SK-N-SH (cell line): Measurements from ENCODE around the gene CST6. TPM values are rescaled to one million over a fixed set of nuclear protein-coding genes. Genes with fewer than 3 reads are reported as not detected.

Experiments used
- CTCF ChIA-PET: fragments of 300-600, 350-600 bp; formaldehyde crosslinking; extraction: SDS; loops from one replicate; lab custom pipeline; 2021; lab: Yijun Ruan, JAX
- POLR2A ChIA-PET: fragments of 350-600 bp; sonication (Branson Sonifier 250); formaldehyde crosslinking; extraction: SDS; loops from one replicate; lab custom pipeline; 2020; ENCODE audit warnings: antibody characterized with exemption, inconsistent platforms; lab: Yijun Ruan, JAX
- DNase-seq: peaks from one replicate; pipeline ENCODE4 v3.0.0; 2012
- H2AFZ ChIP-seq: fragments of 200-600 bp; sonication (generic); 2 replicates; pipeline ENCODE4 v1.8.1; 2016; ENCODE audit warnings: antibody characterized with exemption, mild to moderate bottlenecking, low read depth
- H3F3A ChIP-seq: fragments of 200-600 bp; sonication (generic); replicated peaks from 2 replicates; pipeline ENCODE3; 2016; ENCODE audit warnings: antibody characterized with exemption, mild to moderate bottlenecking; ENCODE audit not compliant: insufficient read depth
- H3K27ac ChIP-seq, 2 experiments: fragments of 200-500 bp in 1 of 2; fragments of 200-600 bp in 1 of 2; sonication (Bioruptor generic) in 1 of 2; sonication (generic), shearing (Covaris generic) in 1 of 2; 2 replicates each; pipeline versions ENCODE4 v1.5.1 to v1.6.1; 2014 to 2016; ENCODE audit warnings: low read depth in 2 of 2, inconsistent platforms in 1 of 2, low read length in 1 of 2, mild to moderate bottlenecking in 1 of 2, mixed read lengths in 1 of 2
- H3K27me3 ChIP-seq: fragments of 200-600 bp; sonication (generic), shearing (Covaris generic); 2 replicates; pipeline ENCODE4 v1.6.1; 2016; ENCODE audit warnings: mixed run types; ENCODE audit not compliant: insufficient read depth
- H3K36me3 ChIP-seq, 2 experiments: fragments of 200-500 bp in 1 of 2; fragments of 200-600 bp in 1 of 2; sonication (Bioruptor generic) in 1 of 2; sonication (generic) in 1 of 2; replicated peaks in 1 of 2; 2 replicates each; pipeline versions ENCODE3 to v1.5.1; 2014 to 2016; ENCODE audit warnings: low read length in 1 of 2, mild to moderate bottlenecking in 1 of 2; ENCODE audit not compliant: insufficient read depth in 2 of 2, control insufficient read depth in 1 of 2
- H3K4me1 ChIP-seq, 2 experiments: fragments of 200-500 bp in 1 of 2; fragments of 200-600 bp in 1 of 2; sonication (Bioruptor generic) in 1 of 2; sonication (generic), shearing (Covaris generic) in 1 of 2; 2 replicates each; pipeline versions ENCODE4 v1.5.1 to v1.6.1; 2014 to 2016; ENCODE audit warnings: low read depth in 1 of 2, low read length in 1 of 2, mixed run types in 1 of 2; ENCODE audit not compliant: insufficient read depth in 2 of 2, control insufficient read depth in 1 of 2
- H3K4me2 ChIP-seq: fragments of 200-600 bp; sonication (generic), shearing (Covaris generic); 2 replicates; pipeline ENCODE4 v1.6.1; 2017; ENCODE audit warnings: mixed run types
- H3K4me3 ChIP-seq, 2 experiments: fragments of 200-500 bp in 1 of 2; fragments of 200-600 bp in 1 of 2; sonication (Bioruptor generic) in 1 of 2; sonication (generic), shearing (Covaris generic) in 1 of 2; 2 replicates each; pipeline versions ENCODE4 v1.5.1 to v1.8.1; 2014 to 2016; ENCODE audit warnings: low read depth in 2 of 2, inconsistent platforms in 1 of 2, low read length in 1 of 2, mild to moderate bottlenecking in 1 of 2, mixed read lengths in 1 of 2, moderate library complexity in 1 of 2
- H3K79me2 ChIP-seq: fragments of 200-600 bp; sonication (generic); 2 replicates; pipeline ENCODE4 v1.8.1; 2017; ENCODE audit warnings: mild to moderate bottlenecking; ENCODE audit not compliant: insufficient read depth
- H3K9ac ChIP-seq: fragments of 200-600 bp; sonication (generic); 2 replicates; pipeline ENCODE4 v1.6.1; 2017; ENCODE audit warnings: mixed run types
- H3K9me2 ChIP-seq: fragments of 200-600 bp; sonication (generic); 2 replicates; pipeline ENCODE4 v1.6.1; 2017; ENCODE audit warnings: mixed run types
- H3K9me3 ChIP-seq: fragments of 200-600 bp; sonication (generic); 2 replicates; pipeline ENCODE4 v1.6.1; 2017; ENCODE audit warnings: mixed run types, mild to moderate bottlenecking, moderate library complexity
- H4K20me1 ChIP-seq: fragments of 200-600 bp; sonication (generic); 2 replicates; pipeline ENCODE4 v1.6.1; 2017; ENCODE audit warnings: mild to moderate bottlenecking, mixed run types; ENCODE audit not compliant: insufficient read depth
- CHD2 ChIP-seq: fragments of 150-350 bp; IDR thresholded peaks from 2 replicates; pipeline ENCODE4 v1.6.1; 2018; ENCODE audit warnings: low read length; ENCODE audit not compliant: partially characterized antibody
- GABPA ChIP-seq: IDR thresholded peaks from 2 replicates; pipeline ENCODE4 v1.4.0; 2012; ENCODE audit warnings: low read depth, mild to moderate bottlenecking
- JUND ChIP-seq: IDR thresholded peaks from 2 replicates; pipeline ENCODE4 v1.4.0; 2012
- MEF2A ChIP-seq: IDR thresholded peaks from 2 replicates; pipeline ENCODE4 v1.4.0; 2012; ENCODE audit warnings: low read depth, borderline replicate concordance
- POLR2AphosphoS5 ChIP-seq: IDR thresholded peaks from 2 replicates; pipeline ENCODE4 v1.6.1; 2012; ENCODE audit warnings: low read depth, low read length
- RAD21 ChIP-seq: IDR thresholded peaks from 2 replicates; pipeline ENCODE4 v1.6.1; 2012; ENCODE audit warnings: mild to moderate bottlenecking, low read length
- RCOR1 ChIP-seq: fragments of 150-350 bp; IDR thresholded peaks from 2 replicates; pipeline ENCODE4 v1.6.1; 2017; ENCODE audit warnings: antibody characterized with exemption, low read length
- SMC3 ChIP-seq: IDR thresholded peaks from 2 replicates; pipeline ENCODE4 v1.6.1; 2012; ENCODE audit warnings: low read depth, low read length, improper control_type of control experiment
- TCF12 ChIP-seq: IDR thresholded peaks from 2 replicates; pipeline ENCODE4 v1.4.0; 2012
- WGBS: methylation state at CpG from one replicate; pipeline ENCODE4 v1.1.6; 2017; ENCODE audit warnings: low lambda C conversion rate; 5-methylcytosine and 5-hydroxymethylcytosine counted together
- polyA plus RNA-seq, 3 experiments: library from polyadenylated mRNA; depleted of rRNA; stranded (reverse); fragments of >200 nt; gene quantifications; 2 replicates each; pipeline ENCODE4 v1.2.3, GENCODE V29; 2012
- TF ChIP-seq, protein P1 (sequence below): fragments of 200-600 bp; sonication (generic); IDR thresholded peaks from 2 replicates; pipeline ENCODE4 v1.6.1; 2017; ENCODE audit warnings: antibody characterized with exemption, mild to moderate bottlenecking, moderate library complexity

CST6 gene
- polyA plus RNA-seq, 1 of the 3 experiments (the other 2 are of a cell fraction), result 0.90 TPM

DNA sequence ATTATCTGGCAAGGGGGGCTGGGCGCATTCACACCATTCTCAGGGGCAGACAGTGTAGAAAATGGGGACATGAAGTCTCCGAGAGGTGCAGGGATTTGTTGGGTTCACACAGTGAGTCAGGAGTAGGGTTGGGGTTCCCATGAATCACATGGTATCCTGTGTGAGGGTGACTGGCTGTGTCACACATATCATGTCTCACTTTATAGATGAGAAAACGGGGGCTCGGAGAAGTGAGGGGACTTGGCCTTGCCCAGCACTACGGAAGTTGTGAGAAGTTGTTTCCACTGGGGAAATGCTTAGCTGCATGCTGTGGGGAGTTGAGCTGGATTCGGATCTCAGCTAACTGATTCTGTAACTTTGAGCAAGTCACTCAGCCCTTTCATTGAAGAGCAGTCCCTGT lies 32.9 kb downstream of the CST6 start:
- H3F3A ChIP-seq, result peaks cover 12% of the 10 kb centered on the region
- peaks cover 0 to 6% of the 10 kb centered on the region in 2 experiments for H3K36me3 ChIP-seq
- CTCF ChIA-PET, result interaction anchor here (0.6 to 5.8 kb wide), 23 partner anchors 9 to 1113 kb away, joined by 3 to 46 read pairs (median 6); partner anchors contain the start of genes FIBP and PACS1
- H3K4me1 ChIP-seq, result peaks cover 6 to 30% of the 10 kb centered on the region in 2 experiments; a peak in 1 of 4 replicates
- H2AFZ ChIP-seq, result no peak overlapping the region
- peak overlapping the region in 1 of 2 experiments; percentile 53; a peak in 1 of 4 replicates for H3K4me3 ChIP-seq
- no peak overlapping the region for H3K9ac ChIP-seq
- WGBS, result 67% methylated on average over 6 of the region's 6 CpGs
- DNase-seq, result no peak
- no peak overlapping the region for H3K27ac ChIP-seq
- no peaks in the 10 kb centered on the region for H3K27me3 ChIP-seq
- no peak for TF ChIP-seq TCF12
- H3K4me2 ChIP-seq, result no peak overlapping the region
- no peaks in the 10 kb centered on the region for H3K79me2 ChIP-seq
- H3K9me2 ChIP-seq, result no peaks in the 10 kb centered on the region
- H4K20me1 ChIP-seq, result no peaks in the 10 kb centered on the region
- POLR2A ChIA-PET, result interaction anchor here (0.6 to 2.0 kb wide), 4 partner anchors 10 to 42 kb away, joined by 3 to 11 read pairs (median 6); partner anchors contain the start of genes BANF1 and EIF1AD
- no peaks in the 10 kb centered on the region for H3K9me3 ChIP-seq

DNA sequence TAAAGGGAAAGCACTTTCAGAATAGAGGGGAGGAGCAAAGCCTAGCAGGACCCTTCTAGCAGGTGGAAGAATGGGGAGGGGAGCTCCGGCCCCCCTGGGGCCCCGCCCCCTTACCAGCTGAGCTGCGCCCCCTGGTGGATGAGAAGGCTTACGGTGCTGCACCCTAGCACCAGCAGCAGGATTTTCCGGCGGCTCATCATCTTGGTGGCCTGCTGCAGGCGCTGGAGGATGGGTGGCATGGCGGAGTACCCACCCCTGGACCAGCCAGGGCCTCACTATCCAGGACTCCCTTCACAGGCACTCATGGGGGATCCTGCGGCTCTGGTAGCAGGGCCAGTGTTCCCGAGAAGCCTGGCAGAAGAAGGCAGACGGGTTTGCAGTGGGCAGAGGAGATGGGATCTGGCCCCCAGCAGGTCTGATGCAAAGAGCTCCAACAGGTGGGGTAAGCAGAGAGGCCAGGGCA lies 33.4 kb downstream of the CST6 start:
- ChIA-PET POLR2A (interaction anchor here (0.6 to 2.0 kb wide), 4 partner anchors 10 to 43 kb away, joined by 3 to 11 read pairs (median 6); partner anchors contain the start of genes BANF1 and EIF1AD), CTCF (interaction anchor here (0.6 to 5.8 kb wide), 29 partner anchors 9 to 1113 kb away, joined by 3 to 46 read pairs (median 5); partner anchors contain the start of genes BANF1, FIBP and PACS1)
- peak overlapping the region in 1 of 2 experiments; percentile 53; a peak in 1 of 4 replicates for H3K4me3 ChIP-seq
- peak overlapping the region in 1 of 2 experiments; percentile 22; a peak in 1 of 4 replicates for H3K27ac ChIP-seq
- no peaks in the 10 kb centered on the region for H3K79me2 ChIP-seq
- H3K36me3 ChIP-seq, result peaks cover 0 to 6% of the 10 kb centered on the region in 2 experiments
- WGBS, result 21% methylated on average over 4 of the region's 11 CpGs
- H3K27me3 ChIP-seq, result no peaks in the 10 kb centered on the region
- no peak overlapping the region for H3K4me2 ChIP-seq
- peaks cover 12% of the 10 kb centered on the region for H3F3A ChIP-seq
- DNase-seq, result peak; percentile 97
- H3K4me1 ChIP-seq, result peaks cover 6 to 32% of the 10 kb centered on the region in 2 experiments; a peak in 1 of 4 replicates
- H4K20me1 ChIP-seq, result no peaks in the 10 kb centered on the region
- TF ChIP-seq CHD2 (peak; percentile 78), RCOR1 (peak; percentile 51; the same call in 1 of the 2 replicates), POLR2AphosphoS5 (no peak), JUND (no peak), SMC3 (peak; percentile 48), GABPA (no peak), RAD21 (peak; percentile 45)
- TF ChIP-seq, protein P1, sequence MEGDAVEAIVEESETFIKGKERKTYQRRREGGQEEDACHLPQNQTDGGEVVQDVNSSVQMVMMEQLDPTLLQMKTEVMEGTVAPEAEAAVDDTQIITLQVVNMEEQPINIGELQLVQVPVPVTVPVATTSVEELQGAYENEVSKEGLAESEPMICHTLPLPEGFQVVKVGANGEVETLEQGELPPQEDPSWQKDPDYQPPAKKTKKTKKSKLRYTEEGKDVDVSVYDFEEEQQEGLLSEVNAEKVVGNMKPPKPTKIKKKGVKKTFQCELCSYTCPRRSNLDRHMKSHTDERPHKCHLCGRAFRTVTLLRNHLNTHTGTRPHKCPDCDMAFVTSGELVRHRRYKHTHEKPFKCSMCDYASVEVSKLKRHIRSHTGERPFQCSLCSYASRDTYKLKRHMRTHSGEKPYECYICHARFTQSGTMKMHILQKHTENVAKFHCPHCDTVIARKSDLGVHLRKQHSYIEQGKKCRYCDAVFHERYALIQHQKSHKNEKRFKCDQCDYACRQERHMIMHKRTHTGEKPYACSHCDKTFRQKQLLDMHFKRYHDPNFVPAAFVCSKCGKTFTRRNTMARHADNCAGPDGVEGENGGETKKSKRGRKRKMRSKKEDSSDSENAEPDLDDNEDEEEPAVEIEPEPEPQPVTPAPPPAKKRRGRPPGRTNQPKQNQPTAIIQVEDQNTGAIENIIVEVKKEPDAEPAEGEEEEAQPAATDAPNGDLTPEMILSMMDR, result peak; percentile 86
- H2AFZ ChIP-seq, result no peak overlapping the region
- no peaks in the 10 kb centered on the region for H3K9me3 ChIP-seq
- H3K9ac ChIP-seq, result no peak overlapping the region
- no peaks in the 10 kb centered on the region for H3K9me2 ChIP-seq

DNA sequence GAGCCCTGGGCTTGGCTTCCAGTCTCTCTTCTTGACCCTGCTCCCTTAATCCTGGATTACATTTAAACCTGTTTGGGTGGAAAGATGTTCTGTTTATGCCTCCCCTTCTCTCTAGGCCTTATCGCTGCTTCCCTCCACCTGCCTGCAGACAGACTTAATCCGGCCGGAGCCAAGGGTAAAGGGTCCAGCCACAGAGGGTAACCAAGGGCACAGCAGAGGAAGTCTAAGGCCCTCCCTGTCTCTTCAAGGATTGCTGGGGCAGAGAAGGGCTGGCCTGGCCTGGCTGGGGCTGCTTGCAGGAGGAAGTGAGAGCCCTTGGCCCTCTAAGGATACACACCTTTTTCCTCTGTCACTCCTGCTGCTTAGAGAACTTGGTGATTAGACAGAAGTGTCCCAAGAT lies 35.1 kb downstream of the CST6 start:
- H3K9ac ChIP-seq, result no peak overlapping the region
- TF ChIP-seq RAD21 (no peak), MEF2A (no peak)
- TF ChIP-seq, all 33 proteins: peak for 0
- H4K20me1 ChIP-seq, result no peaks in the 10 kb centered on the region
- H3K4me2 ChIP-seq, result no peak overlapping the region
- 94% methylated on average over 3 of the region's 3 CpGs for WGBS
- H3K27me3 ChIP-seq, result no peaks in the 10 kb centered on the region
- H3K9me2 ChIP-seq, result no peaks in the 10 kb centered on the region
- H3K4me1 ChIP-seq, result peaks cover 15 to 43% of the 10 kb centered on the region in 2 experiments; a peak in 2 of 4 replicates
- no peak overlapping the region for H3K27ac ChIP-seq
- H3K4me3 ChIP-seq, result no peak overlapping the region
- CTCF ChIA-PET, result interaction anchor here (1.0 to 5.8 kb wide), 8 partner anchors 8 to 335 kb away, joined by 3 to 46 read pairs (median 6); partner anchors contain the start of genes KAT5 and PACS1
- no peak for DNase-seq
- H3K9me3 ChIP-seq, result no peaks in the 10 kb centered on the region
- peaks cover 12% of the 10 kb centered on the region for H3F3A ChIP-seq
- no peaks in the 10 kb centered on the region for H3K79me2 ChIP-seq
- no peak overlapping the region for H2AFZ ChIP-seq
- POLR2A ChIA-PET, result no interaction called here
- H3K36me3 ChIP-seq, result peaks cover 0 to 3% of the 10 kb centered on the region in 2 experiments
